ENCODE measurements around the gene CCDC167.

Gene CCDC167

DNA sequence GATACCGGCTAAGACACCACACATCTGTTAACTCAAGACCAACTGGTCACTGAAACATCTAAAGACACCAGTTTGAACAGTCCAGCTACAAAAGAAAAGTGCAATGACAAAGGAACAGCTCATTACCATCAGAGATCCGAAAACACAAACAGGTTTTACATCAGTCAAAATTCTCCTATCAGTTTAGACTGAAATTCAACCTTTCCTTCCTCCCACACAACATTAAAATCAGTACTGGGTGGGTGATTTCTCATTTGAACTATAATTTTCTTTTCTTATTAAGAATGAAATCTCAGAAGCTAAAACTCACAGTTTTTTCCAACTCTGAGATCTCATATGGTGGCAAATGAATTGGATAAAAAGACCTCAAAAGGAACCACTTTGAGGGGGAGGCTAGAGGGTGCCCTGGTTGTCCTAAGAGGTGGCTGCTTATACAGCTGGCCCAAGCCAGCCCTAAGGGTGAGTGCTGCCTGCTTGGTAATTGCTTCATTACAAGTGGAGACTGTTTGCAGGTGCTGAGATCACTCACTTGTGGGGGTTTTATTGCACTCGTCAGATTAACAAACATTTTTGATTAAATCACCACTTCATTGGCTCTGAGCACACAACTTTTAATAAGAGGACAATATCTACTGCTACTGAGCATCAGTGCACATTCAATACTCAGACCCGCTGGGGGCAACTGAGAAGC lies 4.3 kb downstream of the CCDC167 start:
- H3K36me3 ChIP-seq = no peaks in the 10 kb centered on the region
- DNase-seq = no peak
- no peak overlapping the region for H3K27ac ChIP-seq
- TF ChIP-seq, protein P1, sequence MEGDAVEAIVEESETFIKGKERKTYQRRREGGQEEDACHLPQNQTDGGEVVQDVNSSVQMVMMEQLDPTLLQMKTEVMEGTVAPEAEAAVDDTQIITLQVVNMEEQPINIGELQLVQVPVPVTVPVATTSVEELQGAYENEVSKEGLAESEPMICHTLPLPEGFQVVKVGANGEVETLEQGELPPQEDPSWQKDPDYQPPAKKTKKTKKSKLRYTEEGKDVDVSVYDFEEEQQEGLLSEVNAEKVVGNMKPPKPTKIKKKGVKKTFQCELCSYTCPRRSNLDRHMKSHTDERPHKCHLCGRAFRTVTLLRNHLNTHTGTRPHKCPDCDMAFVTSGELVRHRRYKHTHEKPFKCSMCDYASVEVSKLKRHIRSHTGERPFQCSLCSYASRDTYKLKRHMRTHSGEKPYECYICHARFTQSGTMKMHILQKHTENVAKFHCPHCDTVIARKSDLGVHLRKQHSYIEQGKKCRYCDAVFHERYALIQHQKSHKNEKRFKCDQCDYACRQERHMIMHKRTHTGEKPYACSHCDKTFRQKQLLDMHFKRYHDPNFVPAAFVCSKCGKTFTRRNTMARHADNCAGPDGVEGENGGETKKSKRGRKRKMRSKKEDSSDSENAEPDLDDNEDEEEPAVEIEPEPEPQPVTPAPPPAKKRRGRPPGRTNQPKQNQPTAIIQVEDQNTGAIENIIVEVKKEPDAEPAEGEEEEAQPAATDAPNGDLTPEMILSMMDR (IDR thresholded peaks at IDR 0.05; ENCODE audit: low read depth, low read length) = no peak
- H3K27me3 ChIP-seq (ENCODE audit: insufficient read depth, low read depth, severe bottlenecking) = no peaks in the 10 kb centered on the region
- no peak overlapping the region for H3K4me3 ChIP-seq (ENCODE audit: low read depth, low read length)
- H3K9me3 ChIP-seq (ENCODE audit: severe bottlenecking) = no peaks in the 10 kb centered on the region

GRCh38 chr6:37493661-37493995 lies 6.1 kb downstream of the CCDC167 start:
- Histone ChIP-seq H3K27me3 (ENCODE audit: insufficient read depth, low read depth, severe bottlenecking) (no peaks in the 10 kb centered on the region), H3K27ac (no peak overlapping the region), H3K9me3 (ENCODE audit: severe bottlenecking) (no peaks in the 10 kb centered on the region), H3K36me3 (no peaks in the 10 kb centered on the region), H3K4me3 (ENCODE audit: low read depth, low read length) (no peak overlapping the region)
- TF ChIP-seq, protein P1 (IDR thresholded peaks at IDR 0.05; ENCODE audit: low read depth, low read length) = no peak
- no peak for DNase-seq

DNA sequence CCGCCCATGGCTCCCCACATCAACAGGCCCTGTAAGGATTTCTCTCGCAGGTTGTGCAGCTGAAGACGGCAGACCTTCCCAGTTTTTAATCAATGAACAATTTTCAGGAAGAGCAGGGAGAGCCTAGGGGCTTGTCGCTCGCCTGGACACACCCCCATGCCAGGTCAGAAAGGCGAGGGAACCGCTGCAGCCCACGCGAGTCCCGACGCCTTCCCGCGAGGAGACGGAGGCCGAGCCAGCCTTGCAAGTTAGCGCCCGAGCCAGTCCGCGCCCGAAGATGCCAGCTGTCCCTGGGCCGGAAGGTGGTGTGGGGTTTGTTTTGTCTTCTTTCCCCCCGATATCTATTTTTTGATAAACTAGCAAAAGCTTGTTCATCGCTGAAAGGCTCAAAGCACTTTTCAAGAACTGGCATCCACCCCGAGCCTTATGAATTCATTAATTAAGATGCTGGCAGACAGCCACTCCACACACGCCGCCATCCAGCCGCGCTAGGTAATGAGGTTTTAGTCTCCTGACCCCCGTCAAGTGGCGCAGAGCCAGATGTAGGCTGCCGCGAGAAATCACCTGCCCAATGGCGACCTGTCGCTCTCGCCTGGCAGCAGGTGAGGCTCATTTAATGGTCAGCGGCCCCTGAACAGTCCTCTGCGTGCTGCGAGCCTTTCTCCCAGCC lies 6.6 kb downstream of the CCDC167 start:
- Histone ChIP-seq H3K9me3 (ENCODE audit: severe bottlenecking) (no peaks in the 10 kb centered on the region), H3K27ac (no peak overlapping the region), H3K27me3 (ENCODE audit: insufficient read depth, low read depth, severe bottlenecking) (no peaks in the 10 kb centered on the region), H3K4me3 (ENCODE audit: low read depth, low read length) (no peak overlapping the region), H3K36me3 (no peaks in the 10 kb centered on the region)
- TF ChIP-seq, protein P1 (IDR thresholded peaks at IDR 0.05; ENCODE audit: low read depth, low read length) = no peak
- DNase-seq = no peak

- Histone ChIP-seq H3K27me3 (ENCODE audit: insufficient read depth, low read depth, severe bottlenecking) (no peaks in the 10 kb centered on the region), H3K27ac (no peak overlapping the region), H3K4me3 (ENCODE audit: low read depth, low read length) (no peak overlapping the region), H3K9me3 (ENCODE audit: severe bottlenecking) (no peaks in the 10 kb centered on the region), H3K36me3 (no peaks in the 10 kb centered on the region)
- no peak for DNase-seq
- TF ChIP-seq, protein P1 (IDR thresholded peaks at IDR 0.05; ENCODE audit: low read depth, low read length) = no peak
Observed at GRCh38 chr6:37492236-37492972, 7.3 kb downstream of the CCDC167 start.

DNA sequence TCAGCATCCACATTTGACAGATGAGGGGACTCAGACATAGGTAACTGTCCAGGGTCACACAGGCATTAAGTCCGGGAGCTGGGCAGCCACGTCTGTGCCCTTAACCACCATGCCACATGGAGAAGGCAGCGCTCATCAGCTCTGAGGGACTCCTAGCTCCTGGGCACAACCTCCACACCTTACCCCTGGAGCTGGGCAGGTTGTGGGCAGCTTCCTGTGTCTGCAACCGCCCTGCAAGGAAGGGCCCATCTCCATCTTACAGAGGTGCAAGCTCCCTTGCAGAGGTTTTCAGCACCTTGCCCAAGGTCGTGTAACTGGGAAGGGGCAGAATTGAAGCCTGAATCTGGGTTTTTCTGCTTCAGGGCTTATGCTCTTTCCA lies 7.9 kb downstream of the CCDC167 start:
- Histone ChIP-seq H3K27me3 (ENCODE audit: insufficient read depth, low read depth, severe bottlenecking) (no peaks in the 10 kb centered on the region), H3K27ac (no peak overlapping the region), H3K36me3 (no peaks in the 10 kb centered on the region), H3K4me3 (ENCODE audit: low read depth, low read length) (no peak overlapping the region), H3K9me3 (ENCODE audit: severe bottlenecking) (no peaks in the 10 kb centered on the region)
- TF ChIP-seq, protein P1 (IDR thresholded peaks at IDR 0.05; ENCODE audit: low read depth, low read length) = no peak
- no peak for DNase-seq
